ENCODE results near the gene HAUS6. TPM values are rescaled to one million over a fixed set of nuclear protein-coding genes. Genes with fewer than 3 reads are reported as not detected.
"Not testable (repeated sequence)": the region's sequence is repeated elsewhere in the genome, so short reads cannot be mapped to it uniquely, and the experiment has no call there.

The HAUS6 gene
- 36.2 and 36.7 TPM in 2 replicates for total RNA-seq
- long read RNA-seq, full-length matches to known transcripts: 32 of 177 reads
- long read RNA-seq, partial matches to known transcripts: 122 of 177 reads
- long read RNA-seq, other reads (novel, unspliced or antisense): 23 of 177 reads

GRCh38 chr9:19102631-19103345, at the start of gene HAUS6:
TSS of gene HAUS6 (minus strand) at chr9:19102904. CDS start at chr9:19102651, 253 bp downstream.
- peak; percentile 84 for DNase-seq (ENCODE audit: low read depth, low spot score)
- Mint-ChIP-seq H3K27ac (ENCODE audit: unreplicated experiment) (peak within 1 kb of the TSS; percentile 98), H3K9me3 (no peaks in the 10 kb centered on the region), H3K36me3 (ENCODE audit: low read depth) (peaks cover 3% of the 10 kb centered on the region), H3K4me3 (peak within 1 kb of the TSS; percentile 100), H3K27me3 (ENCODE audit: low read depth) (no peaks in the 10 kb centered on the region), H3K4me1 (peaks cover 32% of the 10 kb centered on the region)
- TF ChIP-seq CTCF (conservative IDR thresholded peaks at IDR 0.05): peak; percentile 62

GRCh38 chr9:19152160-19152498, 49.4 kb upstream of the HAUS6 start:
- not testable (repeated sequence) for H3K4me3 Mint-ChIP-seq; H3K27me3 Mint-ChIP-seq (ENCODE audit: low read depth); H3K27ac Mint-ChIP-seq (ENCODE audit: unreplicated experiment); H3K9me3 Mint-ChIP-seq; DNase-seq (ENCODE audit: low read depth, low spot score); H3K36me3 Mint-ChIP-seq (ENCODE audit: low read depth); H3K4me1 Mint-ChIP-seq

- DNase-seq (ENCODE audit: low read depth, low spot score): no peak
- Mint-ChIP-seq H3K4me1 (peaks cover 6% of the 10 kb centered on the region), H3K4me3 (no peak overlapping the region), H3K27me3 (ENCODE audit: low read depth) (no peaks in the 10 kb centered on the region), H3K9me3 (no peaks in the 10 kb centered on the region), H3K36me3 (ENCODE audit: low read depth) (no peaks in the 10 kb centered on the region), H3K27ac (ENCODE audit: unreplicated experiment) (no peak overlapping the region)
- no peak for TF ChIP-seq CTCF (conservative IDR thresholded peaks at IDR 0.05)
Observed at GRCh38 chr9:19151425-19152159, 48.9 kb upstream of the HAUS6 start.

GRCh38 chr9:19149230-19149629, 46.5 kb upstream of the HAUS6 start:
- no peaks in the 10 kb centered on the region for H3K27me3 Mint-ChIP-seq (ENCODE audit: low read depth)
- no peak for DNase-seq (ENCODE audit: low read depth, low spot score)
- H3K4me3 Mint-ChIP-seq: no peak overlapping the region
- H3K36me3 Mint-ChIP-seq (ENCODE audit: low read depth): no peaks in the 10 kb centered on the region
- H3K4me1 Mint-ChIP-seq: peaks cover 6% of the 10 kb centered on the region
- H3K9me3 Mint-ChIP-seq: no peaks in the 10 kb centered on the region
- no peak for TF ChIP-seq CTCF (conservative IDR thresholded peaks at IDR 0.05)
- H3K27ac Mint-ChIP-seq (ENCODE audit: unreplicated experiment): no peak overlapping the region

GRCh38 chr9:19148187-19148586, 45.5 kb upstream of the HAUS6 start:
- DNase-seq (ENCODE audit: low read depth, low spot score): no peak
- H3K27me3 Mint-ChIP-seq (ENCODE audit: low read depth): no peaks in the 10 kb centered on the region
- H3K9me3 Mint-ChIP-seq: no peaks in the 10 kb centered on the region
- peaks cover 6% of the 10 kb centered on the region for H3K4me1 Mint-ChIP-seq
- no peaks in the 10 kb centered on the region for H3K36me3 Mint-ChIP-seq (ENCODE audit: low read depth)
- no peak for TF ChIP-seq CTCF (conservative IDR thresholded peaks at IDR 0.05)
- H3K4me3 Mint-ChIP-seq: no peak overlapping the region
- H3K27ac Mint-ChIP-seq (ENCODE audit: unreplicated experiment): no peak overlapping the region

Data from neural crest cell (in vitro differentiated cells).